ENCODE results near the gene CD300LG.

DNA sequence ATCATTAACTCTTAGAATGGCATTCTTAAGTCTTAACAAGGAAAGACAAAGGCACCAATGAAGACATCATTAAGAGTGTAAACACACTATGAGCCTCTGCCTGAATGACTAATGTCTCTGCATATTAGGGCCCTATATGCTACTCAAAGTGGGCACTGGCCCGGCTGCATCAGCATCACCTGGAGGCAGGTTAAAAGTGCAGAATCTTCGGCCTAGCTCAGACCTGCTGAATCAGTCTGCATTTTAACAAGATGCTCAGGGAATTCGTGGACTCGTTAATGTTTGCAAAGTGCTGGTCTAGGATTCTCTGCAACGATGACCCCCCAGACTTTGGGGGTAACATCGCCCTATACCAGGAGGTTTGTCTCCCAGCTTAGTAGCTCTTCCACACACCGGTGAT lies 20.8 kb upstream of the CD300LG start:
- TF ChIP-seq CTCF (IDR thresholded peaks at IDR 0.05; ENCODE audit: poor library complexity) = no peak
- TF ChIP-seq EZH2phosphoT487 (IDR thresholded peaks at IDR 0.05; ENCODE audit: low read depth, severe bottlenecking, unreplicated experiment) = no peak
